ENCODE data around the gene SOX11.

The SOX11 gene

DNA sequence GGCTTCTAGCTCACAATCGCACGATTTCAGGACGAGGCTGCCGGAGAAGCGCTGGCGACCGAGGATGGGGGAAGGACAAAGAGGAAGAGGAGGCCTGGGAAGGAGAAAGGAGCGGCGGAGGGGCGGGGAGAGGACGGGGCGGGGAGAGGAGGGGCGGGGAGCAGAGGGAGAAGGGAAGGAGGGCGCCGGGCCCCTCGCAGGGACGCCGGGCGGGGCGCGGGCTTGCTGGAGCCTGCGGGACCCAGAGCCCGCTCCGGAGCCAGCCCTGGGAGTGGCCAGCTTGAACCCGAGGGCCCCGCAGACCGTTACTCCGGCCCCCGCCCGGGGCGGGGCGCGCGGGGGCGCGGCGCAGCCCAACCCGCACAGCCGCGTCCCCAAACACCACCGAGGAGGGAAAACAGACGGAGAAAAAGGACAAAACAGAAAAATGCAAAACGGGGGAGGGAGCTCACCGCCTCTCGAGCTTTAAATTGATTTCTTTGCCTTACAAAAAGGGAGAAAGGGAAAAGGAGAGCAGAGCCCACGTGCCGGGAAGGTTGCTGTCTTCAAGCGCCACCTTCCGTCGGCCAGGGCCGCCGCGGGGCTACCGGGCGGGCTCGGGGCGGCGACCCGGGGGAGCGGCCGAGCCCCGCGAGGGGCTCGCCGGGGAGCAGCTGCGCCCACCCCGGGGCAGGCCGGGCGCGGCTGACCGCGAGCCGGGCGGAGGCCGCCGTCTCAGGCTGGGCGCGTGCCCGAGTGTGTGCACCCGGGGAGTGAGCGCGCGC is 781 bp upstream of the SOX11 start:
- FAIRE-seq (no peak), DNase-seq (ENCODE audit: insufficient read length, low spot score) (no peak)
- peak; percentile 27 for TF ChIP-seq CTCF (IDR thresholded peaks at IDR 0.05; ENCODE audit: insufficient read depth, missing control alignments)

DNA sequence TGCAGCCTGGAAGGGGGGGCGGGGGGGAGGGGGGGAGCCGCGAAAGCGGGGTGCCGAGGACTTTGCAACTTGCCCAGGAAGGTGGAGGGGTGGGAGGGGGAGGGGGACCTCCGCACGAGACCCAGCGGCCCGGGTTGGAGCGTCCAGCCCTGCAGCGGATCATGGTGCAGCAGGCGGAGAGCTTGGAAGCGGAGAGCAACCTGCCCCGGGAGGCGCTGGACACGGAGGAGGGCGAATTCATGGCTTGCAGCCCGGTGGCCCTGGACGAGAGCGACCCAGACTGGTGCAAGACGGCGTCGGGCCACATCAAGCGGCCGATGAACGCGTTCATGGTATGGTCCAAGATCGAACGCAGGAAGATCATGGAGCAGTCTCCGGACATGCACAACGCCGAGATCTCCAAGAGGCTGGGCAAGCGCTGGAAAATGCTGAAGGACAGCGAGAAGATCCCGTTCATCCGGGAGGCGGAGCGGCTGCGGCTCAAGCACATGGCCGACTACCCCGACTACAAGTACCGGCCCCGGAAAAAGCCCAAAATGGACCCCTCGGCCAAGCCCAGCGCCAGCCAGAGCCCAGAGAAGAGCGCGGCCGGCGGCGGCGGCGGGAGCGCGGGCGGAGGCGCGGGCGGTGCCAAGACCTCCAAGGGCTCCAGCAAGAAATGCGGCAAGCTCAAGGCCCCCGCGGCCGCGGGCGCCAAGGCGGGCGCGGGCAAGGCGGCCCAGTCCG is 540 bp downstream of the SOX11 start:
- FAIRE-seq: no peak
- DNase-seq (ENCODE audit: insufficient read length, low spot score): no peak
- TF ChIP-seq CTCF (IDR thresholded peaks at IDR 0.05; ENCODE audit: insufficient read depth, missing control alignments): no peak

- DNase-seq (ENCODE audit: insufficient read length, low spot score) (no peak), FAIRE-seq (no peak)
- no peak for TF ChIP-seq CTCF (IDR thresholded peaks at IDR 0.05; ENCODE audit: insufficient read depth, missing control alignments)
Observed at GRCh38 chr2:5693287-5694201, 1.4 kb downstream of the SOX11 start.

- no peak for TF ChIP-seq CTCF (IDR thresholded peaks at IDR 0.05; ENCODE audit: insufficient read depth, missing control alignments)
- no peak for FAIRE-seq
- DNase-seq (ENCODE audit: insufficient read length, low spot score): no peak
Observed at GRCh38 chr2:5694306-5694705, 2.1 kb downstream of the SOX11 start.

GRCh38 chr2:5695654-5696403 is 3.6 kb downstream of the SOX11 start:
- TF ChIP-seq CTCF (IDR thresholded peaks at IDR 0.05; ENCODE audit: insufficient read depth, missing control alignments): no peak
- DNase-seq (ENCODE audit: insufficient read length, low spot score) (no peak), FAIRE-seq (no peak)

GRCh38 chr2:5696404-5696944 is 4.3 kb downstream of the SOX11 start:
- DNase-seq (ENCODE audit: insufficient read length, low spot score): no peak

More at GRCh38 chr2:5696404-5696944, 4.3 kb downstream of the SOX11 start:
- TF ChIP-seq CTCF (IDR thresholded peaks at IDR 0.05; ENCODE audit: insufficient read depth, missing control alignments): no peak
- no peak for FAIRE-seq

All from D721Med (cell line).